Measurements from ENCODE around the gene MARS2.

DNA sequence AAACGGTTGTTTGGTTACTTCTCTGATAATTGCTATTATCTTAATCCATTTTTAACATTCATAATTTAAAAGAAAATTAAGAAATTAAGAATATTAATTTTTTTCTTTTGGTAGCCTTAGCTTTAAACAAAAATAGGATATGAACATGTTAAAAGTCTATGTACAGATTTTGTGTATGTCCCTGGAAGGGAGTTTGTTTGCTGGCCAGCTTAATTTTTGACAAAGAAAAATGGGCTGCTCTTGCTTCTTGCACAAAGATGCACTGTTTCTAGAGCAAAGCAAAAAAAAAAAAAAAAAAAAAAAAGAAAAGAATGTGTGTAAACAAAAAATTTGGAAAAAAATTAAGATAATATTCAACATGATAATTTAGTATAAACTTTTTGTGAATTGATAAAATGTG is 31.1 kb upstream of the MARS2 start:
- TF ChIP-seq, protein P1, sequence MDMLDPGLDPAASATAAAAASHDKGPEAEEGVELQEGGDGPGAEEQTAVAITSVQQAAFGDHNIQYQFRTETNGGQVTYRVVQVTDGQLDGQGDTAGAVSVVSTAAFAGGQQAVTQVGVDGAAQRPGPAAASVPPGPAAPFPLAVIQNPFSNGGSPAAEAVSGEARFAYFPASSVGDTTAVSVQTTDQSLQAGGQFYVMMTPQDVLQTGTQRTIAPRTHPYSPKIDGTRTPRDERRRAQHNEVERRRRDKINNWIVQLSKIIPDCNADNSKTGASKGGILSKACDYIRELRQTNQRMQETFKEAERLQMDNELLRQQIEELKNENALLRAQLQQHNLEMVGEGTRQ (IDR thresholded peaks at IDR 0.05) = no peak
- TF ChIP-seq POLR2A (IDR thresholded peaks at IDR 0.05; ENCODE audit: low read length) (no peak), CHD4 (IDR thresholded peaks at IDR 0.05; ENCODE audit: borderline replicate concordance) (no peak), HOXB5 (CRISPR knock-in tag; IDR thresholded peaks at IDR 0.05) (no peak), EHF (CRISPR knock-in tag; IDR thresholded peaks at IDR 0.05) (no peak), EP300 (IDR thresholded peaks at IDR 0.05) (no peak), CBX8 (IDR thresholded peaks at IDR 0.05) (no peak), FOSB (CRISPR knock-in tag; IDR thresholded peaks at IDR 0.05) (no peak), HOXA7 (CRISPR knock-in tag; IDR thresholded peaks at IDR 0.05) (no peak), MYC (IDR thresholded peaks at IDR 0.05; ENCODE audit: borderline replicate concordance, low read length) (no peak), JUN (IDR thresholded peaks at IDR 0.05) (no peak)
- TF ChIP-seq, protein P2, sequence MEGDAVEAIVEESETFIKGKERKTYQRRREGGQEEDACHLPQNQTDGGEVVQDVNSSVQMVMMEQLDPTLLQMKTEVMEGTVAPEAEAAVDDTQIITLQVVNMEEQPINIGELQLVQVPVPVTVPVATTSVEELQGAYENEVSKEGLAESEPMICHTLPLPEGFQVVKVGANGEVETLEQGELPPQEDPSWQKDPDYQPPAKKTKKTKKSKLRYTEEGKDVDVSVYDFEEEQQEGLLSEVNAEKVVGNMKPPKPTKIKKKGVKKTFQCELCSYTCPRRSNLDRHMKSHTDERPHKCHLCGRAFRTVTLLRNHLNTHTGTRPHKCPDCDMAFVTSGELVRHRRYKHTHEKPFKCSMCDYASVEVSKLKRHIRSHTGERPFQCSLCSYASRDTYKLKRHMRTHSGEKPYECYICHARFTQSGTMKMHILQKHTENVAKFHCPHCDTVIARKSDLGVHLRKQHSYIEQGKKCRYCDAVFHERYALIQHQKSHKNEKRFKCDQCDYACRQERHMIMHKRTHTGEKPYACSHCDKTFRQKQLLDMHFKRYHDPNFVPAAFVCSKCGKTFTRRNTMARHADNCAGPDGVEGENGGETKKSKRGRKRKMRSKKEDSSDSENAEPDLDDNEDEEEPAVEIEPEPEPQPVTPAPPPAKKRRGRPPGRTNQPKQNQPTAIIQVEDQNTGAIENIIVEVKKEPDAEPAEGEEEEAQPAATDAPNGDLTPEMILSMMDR (IDR thresholded peaks at IDR 0.05) = no peak
